Parathyroid adenoma (tissue), 2 donors: ENCODE data around the gene GAST.
A peak's percentile ranks its signal among the peaks of the same experiment; 100 is the strongest.

Source experiments
- H2AFZ ChIP-seq: fragments of 300-600 bp; sonication (generic); one replicate; pipeline ENCODE4 v1.7.0; 2017; ENCODE audit warnings: antibody characterized with exemption, mild to moderate bottlenecking
- H3K27ac ChIP-seq: fragments of 300-600 bp; sonication (generic); one replicate; pipeline ENCODE4 v1.7.0; 2017
- H3K27me3 ChIP-seq: fragments of 300-600 bp; sonication (generic); one replicate; pipeline ENCODE4 v1.7.0; 2017; ENCODE audit warnings: low read length; ENCODE audit not compliant: control insufficient read depth, insufficient read depth
- H3K36me3 ChIP-seq: fragments of 300-600 bp; sonication (generic); one replicate; pipeline ENCODE4 v1.7.0; 2017; ENCODE audit warnings: low read length; ENCODE audit not compliant: control insufficient read depth, insufficient read depth
- H3K4me1 ChIP-seq: fragments of 300-600 bp; sonication (generic); one replicate; pipeline ENCODE4 v1.7.0; 2017; ENCODE audit warnings: control low read depth
- H3K4me2 ChIP-seq: fragments of 300-600 bp; sonication (generic); one replicate; pipeline ENCODE4 v1.7.0; 2017; ENCODE audit warnings: low read length
- H3K4me3 ChIP-seq: fragments of 300-600 bp; sonication (generic); one replicate; pipeline ENCODE4 v1.7.0; 2017; ENCODE audit warnings: low read depth, low read length
- H3K79me2 ChIP-seq: fragments of 300-600 bp; sonication (generic); one replicate; pipeline ENCODE4 v1.7.0; 2017; ENCODE audit warnings: control low read depth
- H3K9ac ChIP-seq: fragments of 300-600 bp; sonication (generic); one replicate; pipeline ENCODE4 v1.7.0; 2017; ENCODE audit warnings: mild to moderate bottlenecking
- H3K9me3 ChIP-seq: fragments of 300-600 bp; sonication (generic); one replicate; pipeline ENCODE4 v1.7.0; 2017; ENCODE audit warnings: low read length; ENCODE audit not compliant: control insufficient read depth
- TF ChIP-seq, protein P1 (sequence below): fragments of 300-600 bp; sonication (generic); IDR thresholded peaks from one replicate; pipeline ENCODE4 v1.7.0; 2017; ENCODE audit warnings: antibody characterized with exemption, mild to moderate bottlenecking
- donor health status: primary hyperparathyroidism.

The GAST gene

DNA sequence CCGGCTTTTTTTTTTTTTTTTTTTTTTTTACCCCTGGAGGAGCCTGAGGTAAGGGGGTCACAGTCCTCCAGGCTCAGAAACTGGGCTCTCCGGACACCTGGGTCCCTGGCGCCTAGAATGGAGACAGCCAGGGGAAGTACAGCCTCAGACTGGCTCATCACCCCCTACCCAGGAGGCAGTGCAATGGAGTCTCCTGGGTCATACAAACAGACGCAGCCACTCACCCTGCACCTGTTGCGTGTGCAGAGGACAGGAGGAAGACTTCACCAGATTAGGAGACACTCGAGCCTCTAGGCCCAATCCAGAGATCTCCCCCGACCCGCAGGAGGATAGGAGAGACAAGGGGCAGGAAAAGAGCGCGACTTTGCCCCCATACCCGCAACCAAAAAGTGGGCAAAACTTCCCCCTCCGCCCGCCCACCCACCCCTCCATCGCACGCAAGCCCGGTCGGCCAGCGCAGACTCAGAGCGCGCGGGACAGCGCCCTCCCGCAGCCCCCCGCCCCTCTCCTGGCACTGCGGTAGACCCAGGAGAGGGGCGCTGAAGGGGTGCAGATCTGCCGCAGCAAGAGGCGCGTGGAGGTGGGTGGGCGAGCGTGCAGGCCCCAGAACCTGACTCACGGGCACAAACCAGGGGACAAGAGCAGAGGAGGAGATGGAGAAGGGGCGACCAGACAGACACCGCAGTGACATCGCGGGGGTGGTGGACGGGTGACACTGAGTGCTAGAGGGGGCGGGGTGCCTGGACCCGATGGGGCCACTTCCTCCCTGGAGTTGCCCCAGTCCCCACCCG, 21.4 kb downstream of the GAST start:
- H3K79me2 ChIP-seq, result no peaks in the 10 kb centered on the region
- no peak overlapping the region for H3K27ac ChIP-seq
- no peak overlapping the region for H2AFZ ChIP-seq
- TF ChIP-seq, protein P1, sequence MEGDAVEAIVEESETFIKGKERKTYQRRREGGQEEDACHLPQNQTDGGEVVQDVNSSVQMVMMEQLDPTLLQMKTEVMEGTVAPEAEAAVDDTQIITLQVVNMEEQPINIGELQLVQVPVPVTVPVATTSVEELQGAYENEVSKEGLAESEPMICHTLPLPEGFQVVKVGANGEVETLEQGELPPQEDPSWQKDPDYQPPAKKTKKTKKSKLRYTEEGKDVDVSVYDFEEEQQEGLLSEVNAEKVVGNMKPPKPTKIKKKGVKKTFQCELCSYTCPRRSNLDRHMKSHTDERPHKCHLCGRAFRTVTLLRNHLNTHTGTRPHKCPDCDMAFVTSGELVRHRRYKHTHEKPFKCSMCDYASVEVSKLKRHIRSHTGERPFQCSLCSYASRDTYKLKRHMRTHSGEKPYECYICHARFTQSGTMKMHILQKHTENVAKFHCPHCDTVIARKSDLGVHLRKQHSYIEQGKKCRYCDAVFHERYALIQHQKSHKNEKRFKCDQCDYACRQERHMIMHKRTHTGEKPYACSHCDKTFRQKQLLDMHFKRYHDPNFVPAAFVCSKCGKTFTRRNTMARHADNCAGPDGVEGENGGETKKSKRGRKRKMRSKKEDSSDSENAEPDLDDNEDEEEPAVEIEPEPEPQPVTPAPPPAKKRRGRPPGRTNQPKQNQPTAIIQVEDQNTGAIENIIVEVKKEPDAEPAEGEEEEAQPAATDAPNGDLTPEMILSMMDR, result no peak
- peak overlapping the region; percentile 33 for H3K4me3 ChIP-seq
- peak overlapping the region; percentile 62 for H3K4me2 ChIP-seq
- H3K27me3 ChIP-seq, result peaks cover 4% of the 10 kb centered on the region
- H3K9me3 ChIP-seq, result no peaks in the 10 kb centered on the region
- no peak overlapping the region for H3K9ac ChIP-seq
- H3K36me3 ChIP-seq, result no peaks in the 10 kb centered on the region
- H3K4me1 ChIP-seq, result peaks cover 7% of the 10 kb centered on the region

DNA sequence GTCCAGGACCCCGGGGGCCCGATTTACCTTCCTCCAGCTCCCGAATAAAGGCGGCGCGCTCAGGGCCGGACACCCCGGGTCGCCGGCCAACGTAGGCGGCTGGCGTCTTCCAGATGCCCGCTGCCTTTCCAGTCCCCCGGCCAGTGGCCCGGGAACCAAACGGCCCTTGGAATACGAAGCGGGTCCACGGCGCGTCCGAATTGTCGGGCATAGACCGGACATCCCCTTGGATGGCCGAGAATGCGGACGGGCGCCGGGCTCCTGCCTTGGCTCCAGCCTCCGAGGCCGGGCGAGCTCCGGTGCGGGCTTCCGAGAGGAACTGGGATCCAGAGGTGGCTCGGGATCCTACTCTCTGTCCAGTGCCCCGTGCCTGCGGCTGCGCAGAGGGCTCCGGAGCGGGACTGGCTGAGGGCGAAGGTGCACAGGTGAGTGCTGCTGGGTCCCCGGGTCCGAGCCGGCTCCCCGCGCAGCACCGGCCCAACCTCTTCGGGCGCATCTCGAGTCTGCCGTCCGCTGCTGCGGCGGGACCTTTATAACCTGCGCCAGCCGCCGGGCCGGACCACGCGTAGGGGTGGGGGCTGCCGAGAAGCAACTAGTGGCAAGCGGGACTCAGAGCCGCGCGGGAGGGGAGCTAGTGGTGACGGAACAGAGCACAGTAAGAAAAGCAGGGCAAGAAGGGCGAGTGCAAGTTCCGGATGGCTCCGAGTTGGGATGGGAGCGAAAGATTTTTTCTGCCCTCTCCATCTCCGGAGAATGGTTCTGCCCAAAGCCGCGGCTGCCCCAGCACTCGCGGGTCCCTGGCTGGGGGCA, 22.2 kb downstream of the GAST start, which contains the start of gene HAP1:
Gene HAP1, minus strand, starts transcription at position 505 of the 810 bp plus-strand sequence. Its CDS starts 9 bp downstream, at position 496.
- Histone ChIP-seq H3K27me3 (peaks cover 4% of the 10 kb centered on the region), H3K4me3 (peak within 1 kb of the TSS; percentile 33), H3K27ac (no peak within 1 kb of the TSS), H2AFZ (peak within 1 kb of the TSS; percentile 56), H3K4me2 (peak within 1 kb of the TSS; percentile 62), H3K36me3 (no peaks in the 10 kb centered on the region), H3K79me2 (no peaks in the 10 kb centered on the region), H3K4me1 (peaks cover 7% of the 10 kb centered on the region), H3K9ac (no peak within 1 kb of the TSS), H3K9me3 (no peaks in the 10 kb centered on the region)
- TF ChIP-seq, protein P1, result no peak

DNA sequence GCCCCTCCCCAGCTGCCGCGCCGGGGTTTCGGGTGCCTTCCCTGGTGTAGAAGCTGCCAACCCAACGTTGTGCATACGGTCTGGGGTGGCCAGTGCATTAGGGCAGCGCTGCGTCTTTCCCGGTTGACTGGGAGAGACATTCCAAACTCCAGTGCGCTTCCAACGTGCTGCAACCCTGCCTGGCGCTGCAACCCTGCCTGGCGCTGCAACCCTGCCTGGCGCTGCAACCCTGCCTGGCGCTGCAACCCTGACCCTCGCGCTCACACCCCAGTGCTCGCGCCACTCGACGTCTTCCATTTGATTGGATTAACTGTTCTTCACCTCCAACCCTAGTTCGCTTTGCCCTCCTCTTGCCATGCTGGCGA, 22.8 kb downstream of the GAST start:
- Histone ChIP-seq H3K4me1 (peaks cover 7% of the 10 kb centered on the region), H3K79me2 (no peaks in the 10 kb centered on the region), H3K27me3 (peaks cover 4% of the 10 kb centered on the region), H3K9ac (no peak overlapping the region), H3K9me3 (no peaks in the 10 kb centered on the region), H3K4me3 (peak overlapping the region; percentile 33), H3K27ac (no peak overlapping the region), H2AFZ (no peak overlapping the region), H3K4me2 (peak overlapping the region; percentile 62), H3K36me3 (no peaks in the 10 kb centered on the region)
- TF ChIP-seq, protein P1, result no peak

DNA sequence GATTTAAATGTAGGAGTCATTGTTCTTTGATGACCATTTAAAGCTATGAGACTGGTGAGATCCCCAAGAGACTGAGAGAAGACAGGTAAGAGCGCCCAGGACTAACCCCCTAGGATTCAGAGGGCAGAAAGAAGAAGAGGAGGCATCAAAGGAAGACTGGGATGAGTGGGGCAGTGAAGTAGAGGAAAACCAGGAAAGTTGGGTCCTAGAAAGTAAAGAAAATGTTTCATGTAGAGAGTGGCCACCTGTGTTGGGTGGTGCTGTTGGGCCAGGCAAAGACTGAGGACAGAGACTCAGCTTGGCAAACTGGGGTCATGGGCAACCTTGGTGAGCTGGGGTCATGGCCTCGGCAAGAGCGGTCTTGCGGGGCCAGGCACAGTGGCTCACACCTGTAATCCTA, 23.6 kb downstream of the GAST start:
- Histone ChIP-seq H3K9ac (no peak overlapping the region), H3K27me3 (peaks cover 4% of the 10 kb centered on the region), H3K79me2 (no peaks in the 10 kb centered on the region)

More for the DNA sequence above, 23.6 kb downstream of the GAST start:
- Histone ChIP-seq H3K4me2 (no peak overlapping the region), H3K4me1 (peaks cover 7% of the 10 kb centered on the region), H3K27ac (no peak overlapping the region), H3K9me3 (no peaks in the 10 kb centered on the region), H3K36me3 (no peaks in the 10 kb centered on the region), H3K4me3 (no peak overlapping the region), H2AFZ (no peak overlapping the region)
- TF ChIP-seq, protein P1, result no peak
